HepG2 (cell line): ENCODE data around the gene TLR5.

Experiments
- CBX2 ChIP-seq, 2 experiments: fragments of 200-600 bp in 1 of 2; sonication (generic); formaldehyde crosslinking in 1 of 2; IDR thresholded peaks; 2 replicates each; pipeline versions ENCODE4 v1.7.0 to v1.8.1; 2018 to 2022; ENCODE audit warnings: low read depth in 2 of 2, low read length in 1 of 2, mild to moderate bottlenecking in 1 of 2, missing genetic modification reagents in 1 of 2
- CTCF ChIP-seq: sonication (generic); formaldehyde crosslinking; IDR thresholded peaks from 2 replicates; pipeline ENCODE4 v1.5.0; 2020; ENCODE audit warnings: mild to moderate bottlenecking, missing genetic modification reagents, moderate library complexity
- ESRRA ChIP-seq: sonication (generic); formaldehyde crosslinking; IDR thresholded peaks from 2 replicates; pipeline ENCODE4 v1.5.1; 2020; ENCODE audit warnings: mild to moderate bottlenecking, low read depth, missing genetic modification reagents
- MXI1 ChIP-seq: IDR thresholded peaks from 3 replicates; pipeline ENCODE4 v1.6.1; 2012; ENCODE audit warnings: low read depth, low read length, inconsistent platforms, borderline replicate concordance
- NFYB ChIP-seq: sonication (generic); formaldehyde crosslinking; IDR thresholded peaks from 2 replicates; pipeline ENCODE4 v1.4.0; 2020; ENCODE audit warnings: missing genetic modification reagents
- POLR2AphosphoS5 ChIP-seq: IDR thresholded peaks from 2 replicates; pipeline ENCODE4 v1.6.1; 2012; ENCODE audit warnings: low read depth, low read length
- RERE ChIP-seq: IDR thresholded peaks from 2 replicates; pipeline ENCODE4 v1.6.1; 2016; ENCODE audit warnings: low read depth, missing genetic modification reagents, missing compliant biosample characterization
- RNF219 ChIP-seq: sonication (generic); formaldehyde crosslinking; IDR thresholded peaks from 2 replicates; pipeline ENCODE4 v1.5.0; 2020; ENCODE audit warnings: mild to moderate bottlenecking, missing genetic modification reagents
- SMARCC2 ChIP-seq: fragments of 450-650 bp; IDR thresholded peaks from 2 replicates; pipeline ENCODE4 v1.6.1; 2017; ENCODE audit warnings: antibody characterized with exemption, mild to moderate bottlenecking
- ZNF121 ChIP-seq: sonication (generic); formaldehyde crosslinking; IDR thresholded peaks from 2 replicates; pipeline ENCODE4 v1.5.0; 2020; ENCODE audit warnings: mild to moderate bottlenecking, missing genetic modification reagents

GRCh38 chr1:223110952-223111351 lies 32.1 kb downstream of the TLR5 start:
- TF ChIP-seq NFYB (CRISPR knock-in tag) (no peak), POLR2AphosphoS5 (no peak), ZNF121 (CRISPR knock-in tag) (no peak), MXI1 (no peak), RNF219 (CRISPR knock-in tag) (no peak), SMARCC2 (no peak), CTCF (no peak), ESRRA (CRISPR knock-in tag) (no peak), CBX2 (IDR thresholded peaks at IDR 0.05; ENCODE audit: low read depth, low read length) (no peak), CBX2 (CRISPR knock-in tag; IDR thresholded peaks at IDR 0.05; ENCODE audit: low read depth) (no peak), RERE (CRISPR knock-in tag) (no peak)
